H1 (cell line): ENCODE results near the gene PKD1. TPM values are rescaled to one million over a fixed set of nuclear protein-coding genes. Genes with fewer than 3 reads are reported as not detected.
"Not testable (repeated sequence)": the region's sequence is repeated elsewhere in the genome, so short reads cannot be mapped to it uniquely, and the experiment has no call there.

ENCODE experiments used
- CTCF ChIA-PET: fragments of 300-600 bp; sonication (Branson Sonifier 250); formaldehyde crosslinking; loops from one replicate; lab custom pipeline; 2021; ENCODE audit not compliant: partially characterized antibody; lab: Charles Lee
- POLR2A ChIA-PET: fragments of 300-600 bp; sonication (Branson Sonifier 250); formaldehyde crosslinking; loops from one replicate; lab custom pipeline; 2021; ENCODE audit warnings: inconsistent platforms; ENCODE audit not compliant: partially characterized antibody; lab: Charles Lee
- DNase-seq, 2 experiments: peaks; one replicate each; pipeline versions ENCODE4 v3.0.0 to v3.0.0-alpha.2; 2010 to 2022; ENCODE audit warnings: low spot score in 2 of 2, low read depth in 1 of 2, mixed read lengths in 1 of 2
- FAIRE-seq: peaks from 2 replicates; lab custom pipeline; 2011; peaks lifted over from hg19 to GRCh38; lab: Jason Lieb, UNC
- H2AFZ ChIP-seq: 2 replicates; pipeline ENCODE4 v1.8.1; 2012; ENCODE audit warnings: low read length, inconsistent platforms
- H2AK5ac ChIP-seq: 2 replicates; pipeline ENCODE4 v1.6.1; 2013; ENCODE audit warnings: low read depth, low read length
- H2BK120ac ChIP-seq: replicated peaks from 2 replicates; pipeline ENCODE3; 2013; ENCODE audit warnings: low read depth, low read length, inconsistent platforms
- H2BK12ac ChIP-seq: 2 replicates; pipeline ENCODE4 v1.6.1; 2013; ENCODE audit warnings: low read depth, low read length
- H2BK15ac ChIP-seq: 2 replicates; pipeline ENCODE4 v1.6.1; 2013; ENCODE audit warnings: low read length
- H2BK20ac ChIP-seq: 2 replicates; pipeline ENCODE4 v1.6.1; 2013; ENCODE audit warnings: low read length
- H2BK5ac ChIP-seq: 2 replicates; pipeline ENCODE4 v1.6.1; 2013; ENCODE audit warnings: low read depth, low read length
- H3K14ac ChIP-seq: 2 replicates; pipeline ENCODE4 v1.6.1; 2013; ENCODE audit warnings: inconsistent platforms; ENCODE audit not compliant: insufficient read length
- H3K18ac ChIP-seq: 2 replicates; pipeline ENCODE4 v1.6.1; 2013; ENCODE audit warnings: low read length; ENCODE audit errors: extremely low read depth
- H3K23ac ChIP-seq: 2 replicates; pipeline ENCODE4 v1.6.1; 2013; ENCODE audit warnings: inconsistent platforms; ENCODE audit not compliant: insufficient read length
- H3K23me2 ChIP-seq: 2 replicates; pipeline ENCODE4 v1.6.1; 2013; ENCODE audit warnings: low read depth, low read length
- H3K27ac ChIP-seq: 2 replicates; pipeline ENCODE4 v1.6.1; 2011; ENCODE audit warnings: low read depth, low read length, inconsistent platforms
- H3K27me3 ChIP-seq, 4 experiments: replicated peaks in 1 of 4; 1 replicate in 1 of 4; 2 replicates in 3 of 4; pipeline versions ENCODE4 v1.6.1 to v1.8.1; 2011 to 2013; ENCODE audit warnings: low read length in 3 of 4, mild to moderate bottlenecking in 3 of 4, inconsistent platforms in 2 of 4, mixed read lengths in 2 of 4, moderate library complexity in 1 of 4; ENCODE audit not compliant: control insufficient read depth in 3 of 4, insufficient read depth in 3 of 4; ENCODE audit errors: extremely low read depth in 1 of 4
- H3K36me3 ChIP-seq, 4 experiments: 2 replicates each; pipeline versions ENCODE4 v1.6.1 to v1.8.1; 2011 to 2013; ENCODE audit warnings: mild to moderate bottlenecking in 4 of 4, low read length in 3 of 4, moderate library complexity in 2 of 4, control low read depth in 1 of 4, inconsistent platforms in 1 of 4; ENCODE audit not compliant: insufficient read depth in 4 of 4, control insufficient read depth in 2 of 4
- H3K4ac ChIP-seq: replicated peaks from 2 replicates; pipeline ENCODE3; 2013; ENCODE audit warnings: low read length, low read depth, mixed read lengths, inconsistent platforms; ENCODE audit not compliant: insufficient read length
- H3K4me1 ChIP-seq, 4 experiments: replicated peaks in 1 of 4; 1 replicate in 1 of 4; 2 replicates in 3 of 4; pipeline versions ENCODE4 v1.6.1 to v1.8.1; 2011 to 2013; ENCODE audit warnings: low read length in 3 of 4, inconsistent platforms in 2 of 4, mixed read lengths in 1 of 4; ENCODE audit not compliant: insufficient read depth in 4 of 4, control insufficient read depth in 3 of 4
- H3K4me2 ChIP-seq, 2 experiments: 2 replicates each; pipeline versions ENCODE4 v1.6.1 to v1.8.1; 2011 to 2013; ENCODE audit warnings: low read depth in 2 of 2, low read length in 2 of 2, control low read depth in 1 of 2, inconsistent platforms in 1 of 2, mild to moderate bottlenecking in 1 of 2; ENCODE audit not compliant: insufficient read depth in 1 of 2
- H3K4me3 ChIP-seq, 4 experiments: fragments of 200-600, 300-600 bp in 1 of 4; sonication (generic), shearing (Covaris generic), sonication (Bioruptor Twin) in 1 of 4; 2 replicates each; pipeline versions ENCODE4 v1.5.1 to v1.8.1; 2011 to 2016; ENCODE audit warnings: low read length in 4 of 4, low read depth in 3 of 4, control low read depth in 2 of 4, inconsistent platforms in 2 of 4, mild to moderate bottlenecking in 2 of 4, mixed read lengths in 1 of 4, moderate library complexity in 1 of 4; ENCODE audit not compliant: insufficient read depth in 2 of 4; ENCODE audit errors: extremely low read depth in 1 of 4
- H3K56ac ChIP-seq: replicated peaks from 2 replicates; pipeline ENCODE3; 2013; ENCODE audit warnings: low read depth, mild to moderate bottlenecking, mixed read lengths, low read length, inconsistent platforms; ENCODE audit not compliant: insufficient read length
- H3K79me1 ChIP-seq: 2 replicates; pipeline ENCODE4 v1.6.1; 2013; ENCODE audit warnings: low read depth, low read length, control low read depth
- H3K79me2 ChIP-seq, 2 experiments: 2 replicates each; pipeline versions ENCODE4 v1.6.1 to v1.8.1; 2012 to 2013; ENCODE audit warnings: low read length in 2 of 2, mild to moderate bottlenecking in 2 of 2, inconsistent platforms in 1 of 2; ENCODE audit not compliant: insufficient read depth in 2 of 2, control insufficient read depth in 1 of 2
- H3K9ac ChIP-seq, 4 experiments: replicated peaks in 1 of 4; 1 replicate in 1 of 4; 2 replicates in 3 of 4; pipeline versions ENCODE4 v1.6.1 to v1.8.1; 2011 to 2013; ENCODE audit warnings: low read depth in 3 of 4, low read length in 3 of 4, control low read depth in 2 of 4, mild to moderate bottlenecking in 2 of 4, moderate library complexity in 2 of 4, inconsistent platforms in 1 of 4; ENCODE audit errors: extremely low read depth in 1 of 4
- H3K9me3 ChIP-seq, 2 experiments: 2 replicates each; pipeline versions ENCODE4 v1.6.1 to v1.8.1; 2012 to 2013; ENCODE audit warnings: mild to moderate bottlenecking in 2 of 2, moderate library complexity in 2 of 2, control low read depth in 1 of 2, inconsistent platforms in 1 of 2, low read depth in 1 of 2, low read length in 1 of 2, mixed read lengths in 1 of 2; ENCODE audit not compliant: insufficient read depth in 2 of 2
- H4K20me1 ChIP-seq, 2 experiments: replicated peaks in 1 of 2; 2 replicates each; pipeline versions ENCODE3 to v1.8.1; 2011 to 2013; ENCODE audit warnings: inconsistent platforms in 2 of 2, low read length in 2 of 2, mild to moderate bottlenecking in 1 of 2; ENCODE audit not compliant: insufficient read depth in 2 of 2, control insufficient read depth in 1 of 2
- H4K5ac ChIP-seq: 2 replicates; pipeline ENCODE4 v1.6.1; 2013; ENCODE audit warnings: low read length, low read depth, mixed read lengths, inconsistent platforms; ENCODE audit not compliant: insufficient read length
- H4K8ac ChIP-seq: 2 replicates; pipeline ENCODE4 v1.8.0; 2013; ENCODE audit warnings: mild to moderate bottlenecking, moderate library complexity, low read length, inconsistent platforms; ENCODE audit not compliant: insufficient read depth; ENCODE audit errors: extremely low read depth
- H4K91ac ChIP-seq: replicated peaks from 2 replicates; pipeline ENCODE3; 2013; ENCODE audit warnings: low read length, mixed read lengths, inconsistent platforms; ENCODE audit not compliant: insufficient read length
- WGBS, 2 experiments: shearing (Covaris generic) in 1 of 2; methylation state at CpG; one replicate each; pipeline versions ENCODE4 v1.1.6 to v1.1.7; 2013 to 2015; ENCODE audit warnings: low lambda C conversion rate in 2 of 2, mixed read lengths in 2 of 2, inconsistent platforms in 1 of 2, low coverage in 1 of 2, missing lambda C conversion rate in 1 of 2; ENCODE audit not compliant: insufficient replicate concordance in 2 of 2, insufficient coverage in 1 of 2, insufficient read length in 1 of 2; ENCODE audit errors: extremely low coverage in 1 of 2, missing lambda C conversion rate in 1 of 2; 5-methylcytosine and 5-hydroxymethylcytosine counted together
- polyA plus RNA-seq, 7 experiments: library from polyadenylated mRNA; depleted of rRNA in 3 of 7; stranded (reverse) in 5 of 7; unstranded in 2 of 7; fragments of >200 nt in 5 of 7; fragments of 200-250 nt in 2 of 7; gene quantifications; 1 replicate in 5 of 7; 2 replicates in 1 of 7; 4 replicates in 1 of 7; pipeline versions ENCODE4 v1.2.1 to v1.2.3, GENCODE V29; 2011 to 2013; ENCODE audit warnings: missing spikeins in 2 of 7, mixed read lengths in 2 of 7
- total RNA-seq: library from RNA; stranded (reverse); fragmentation: NEBNext Ultra II Directional; extraction: Animal tissue kit (Norgen Biotek cat#: 25700); gene quantifications from 2 replicates; pipeline ENCODE4 v1.2.1, GENCODE V29; 2021

Gene PKD1
- total and polyA plus RNA-seq, 2 of the 8 experiments (the other 6 are each of a cell fraction or from before 2014, with no cell fraction given), result 40.6 to 52.7 TPM

DNA sequence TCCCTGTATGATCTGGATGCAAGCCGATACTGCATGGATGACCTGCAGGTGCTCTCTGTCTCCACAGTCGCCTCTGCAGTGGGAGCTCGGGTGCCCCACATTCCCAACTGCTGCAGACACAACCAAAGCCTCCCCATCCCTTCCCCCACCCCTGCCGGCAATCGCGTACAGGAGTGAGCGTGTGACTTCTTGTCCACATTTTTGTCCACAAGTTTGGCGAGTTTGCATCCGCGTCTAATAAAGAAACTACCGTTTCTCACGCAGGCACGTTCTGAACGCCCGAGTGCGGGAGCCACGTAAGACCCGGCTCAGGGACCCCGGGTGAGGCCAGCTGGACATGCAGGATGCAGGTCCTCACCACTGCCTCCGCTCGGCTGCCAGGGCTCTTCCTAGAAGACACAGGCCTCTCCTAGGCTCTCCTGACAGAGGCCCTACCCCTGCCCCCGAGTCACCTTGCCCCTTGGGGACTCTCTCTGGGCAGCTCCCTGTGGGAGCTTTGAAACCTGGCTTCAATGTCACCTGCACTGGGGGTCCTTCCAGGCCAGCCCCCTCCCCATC, 5.7 kb downstream of the PKD1 start:
- H3K23me2 ChIP-seq, H2BK12ac ChIP-seq, H2AFZ ChIP-seq, H4K8ac ChIP-seq, H3K36me3 ChIP-seq, H3K27me3 ChIP-seq, H2BK20ac ChIP-seq, CTCF ChIA-PET, DNase-seq, FAIRE-seq, H3K27ac ChIP-seq, POLR2A ChIA-PET, H4K20me1 ChIP-seq, H3K23ac ChIP-seq, H3K79me1 ChIP-seq, H2AK5ac ChIP-seq, H3K18ac ChIP-seq, H3K4ac ChIP-seq, H2BK5ac ChIP-seq, H3K9me3 ChIP-seq, H4K5ac ChIP-seq, H2BK15ac ChIP-seq, H3K4me2 ChIP-seq, H3K4me3 ChIP-seq, H3K14ac ChIP-seq, H4K91ac ChIP-seq, H2BK120ac ChIP-seq, H3K9ac ChIP-seq, H3K56ac ChIP-seq: not testable (repeated sequence)
- H3K4me1 ChIP-seq, result peaks cover 0 to 17% (median 10%) of the 10 kb centered on the region in 4 experiments; a peak in 6 of 7 replicates
- peaks cover 0 to 17% of the 10 kb centered on the region in 2 experiments; a peak in 2 of 4 replicates for H3K79me2 ChIP-seq
- 94% methylated on average over 21 of the region's 22 CpGs; no CpG with 5 or more reads in 1 of the 2 experiments for WGBS, 2 experiments

GRCh38 chr16:2129251-2129650, 6.4 kb downstream of the PKD1 start:
- H3K9me3 ChIP-seq, H3K4me3 ChIP-seq, H4K91ac ChIP-seq, H2AFZ ChIP-seq, FAIRE-seq, H3K56ac ChIP-seq, H3K4me2 ChIP-seq, H2BK20ac ChIP-seq, H4K5ac ChIP-seq, H2BK120ac ChIP-seq, H3K18ac ChIP-seq, H2BK12ac ChIP-seq, CTCF ChIA-PET, H4K8ac ChIP-seq, H3K9ac ChIP-seq, H3K27me3 ChIP-seq, H3K79me1 ChIP-seq, H3K23me2 ChIP-seq, H2BK15ac ChIP-seq, H2BK5ac ChIP-seq, H3K14ac ChIP-seq, DNase-seq, H2AK5ac ChIP-seq, H3K36me3 ChIP-seq, H3K4ac ChIP-seq, H3K23ac ChIP-seq, H4K20me1 ChIP-seq, H3K27ac ChIP-seq: not testable (repeated sequence)
- H3K79me2 ChIP-seq, result peaks cover 0 to 20% of the 10 kb centered on the region in 2 experiments; a peak in 2 of 4 replicates
- WGBS, 2 experiments, result 93% methylated on average over 6 of the region's 11 CpGs; no CpG with 5 or more reads in 1 of the 2 experiments
- peaks cover 0 to 19% (median 14%) of the 10 kb centered on the region in 4 experiments; a peak in 6 of 7 replicates for H3K4me1 ChIP-seq
- POLR2A ChIA-PET, result interaction anchor here (1.0 kb wide), 1 partner anchor 14 kb away, joined by 3 read pairs; no protein-coding TSS in a partner anchor
